Measurements from ENCODE around the gene CCNB3. TPM values are rescaled to one million over a fixed set of nuclear protein-coding genes. Genes with fewer than 3 reads are reported as not detected.

Gene CCNB3
- total and polyA plus RNA-seq, 11 donors = 0.07 to 2.5 (median 0.31) TPM; not detected in 1

GRCh38 chrX:50200907-50201306 is 3.7 kb upstream of the CCNB3 start, which contains the start of gene AKAP4:
AKAP4 (minus strand) TSS chrX:50201007; CDS start chrX:50200889, 118 bp downstream.
- DNase-seq (no peak), ATAC-seq (no peak)
- Histone ChIP-seq H3K27me3 (peaks cover 0 to 21% (median 0%) of the 10 kb centered on the region in 9 donors), H3K27ac (no peak within 1 kb of the TSS), H3K36me3 (no peaks in the 10 kb centered on the region), H3K9me3 (no peaks in the 10 kb centered on the region), H3K4me3 (no peak within 1 kb of the TSS), H3K4me1 (peaks cover 0 to 6% (median 2%) of the 10 kb centered on the region in 12 donors)
- 79 to 93% (median 83%) methylated on average over 1 of the region's 1 CpG for WGBS, 4 donors
- TF ChIP-seq CTCF (IDR thresholded peaks at IDR 0.05) (no peak), POLR2A (IDR thresholded peaks at IDR 0.05) (no peak)
- intact Hi-C loops (cut with DNase I) = loop anchor here in 5 of 10 donors (5.0 kb wide), 3 partner anchors 99 to 289 kb away; no protein-coding TSS in a partner anchor

- Histone ChIP-seq H3K9me3 (no peaks in the 10 kb centered on the region), H3K4me3 (no peak overlapping the region), H3K27me3 (peaks cover 0 to 11% (median 0%) of the 10 kb centered on the region in 9 donors), H3K36me3 (no peaks in the 10 kb centered on the region), H3K27ac (no peak overlapping the region), H3K4me1 (peaks cover 0 to 6% (median 2%) of the 10 kb centered on the region in 12 donors)
- intact Hi-C loops (cut with DNase I) = loop anchor here in 5 of 10 donors (5.0 kb wide), 3 partner anchors 100 to 290 kb away; no protein-coding TSS in a partner anchor
- DNase-seq = no peak
- 66 to 77% (median 67%) methylated on average over 3 of the region's 3 CpGs for WGBS, 4 donors
- TF ChIP-seq CTCF (IDR thresholded peaks at IDR 0.05) (no peak), POLR2A (IDR thresholded peaks at IDR 0.05) (no peak)
- no peak for ATAC-seq
Measured at GRCh38 chrX:50202539-50202938, 2.0 kb upstream of the CCNB3 start.

- no peak for TF ChIP-seq CTCF (IDR thresholded peaks at IDR 0.05)
- TF ChIP-seq POLR2A (IDR thresholded peaks at IDR 0.05) = no peak
- DNase-seq (no peak), ATAC-seq (no peak)
- intact Hi-C loops (cut with DNase I) = no loop called here
- 69 to 81% (median 76%) methylated on average over 11 of the region's 11 CpGs for WGBS, 4 donors
- Histone ChIP-seq H3K4me1 (peaks cover 0 to 6% (median 2%) of the 10 kb centered on the region in 12 donors), H3K9me3 (no peaks in the 10 kb centered on the region), H3K27ac (no peak overlapping the region), H3K36me3 (no peaks in the 10 kb centered on the region), H3K27me3 (peaks cover 0 to 6% (median 0%) of the 10 kb centered on the region in 9 donors), H3K4me3 (no peak overlapping the region)
Measured at GRCh38 chrX:50206753-50207152, 2.2 kb downstream of the CCNB3 start.

GRCh38 chrX:50211510-50211909 is 6.9 kb downstream of the CCNB3 start:
- WGBS, 4 donors = 31 to 45% (median 34%) methylated on average over 7 to 8 of the region's 8 CpGs
- peak in 5 of 12 donors; percentile 14 to 38 (median 16) for TF ChIP-seq CTCF (IDR thresholded peaks at IDR 0.05)
- TF ChIP-seq POLR2A (IDR thresholded peaks at IDR 0.05) = no peak
- no peaks in the 10 kb centered on the region for H3K9me3 ChIP-seq
- DNase-seq (no peak), ATAC-seq (no peak)
- no peak overlapping the region for H3K4me3 ChIP-seq
- H3K27me3 ChIP-seq = peaks cover 0 to 4% (median 0%) of the 10 kb centered on the region in 9 donors
- H3K36me3 ChIP-seq = no peaks in the 10 kb centered on the region
- no peak overlapping the region for H3K27ac ChIP-seq
- intact Hi-C loops (cut with DNase I) = no loop called here
- no peaks in the 10 kb centered on the region for H3K4me1 ChIP-seq

Data from heart left ventricle (tissue), 16 donors.